ENCODE measurements around the gene PEX7. TPM values are rescaled to one million over a fixed set of nuclear protein-coding genes. Genes with fewer than 3 reads are reported as not detected.
A peak's percentile ranks its signal among the peaks of the same experiment; 100 is the strongest.

PEX7 gene
- total RNA-seq, 1 experiment from 2014 or later = 9.9 TPM

- Histone ChIP-seq H3K4me2 (ENCODE audit: low read length) (peak overlapping the region; percentile 88), H3K27me3 (ENCODE audit: low read length) (no peaks in the 10 kb centered on the region), H3K9me2 (replicated peaks; ENCODE audit: low read length) (no peaks in the 10 kb centered on the region), H4K20me1 (ENCODE audit: low read length) (no peaks in the 10 kb centered on the region), H3K27ac (ENCODE audit: low read length) (peak overlapping the region; percentile 32), H3K36me3 (ENCODE audit: low read depth, low read length) (no peaks in the 10 kb centered on the region), H2AFZ (ENCODE audit: low read length) (peak overlapping the region; percentile 74), H3F3A (ENCODE audit: low read length, unreplicated experiment) (no peaks in the 10 kb centered on the region), H3K4me3 (ENCODE audit: low read length) (peak overlapping the region; percentile 81), H3K79me2 (ENCODE audit: low read length) (peaks cover 37% of the 10 kb centered on the region), H3K9ac (ENCODE audit: low read length) (peak overlapping the region; percentile 88), H3K9me3 (ENCODE audit: low read length) (no peaks in the 10 kb centered on the region), H3K4me1 (ENCODE audit: insufficient read depth, low read length) (peaks cover 28% of the 10 kb centered on the region)
- peak; percentile 50 for DNase-seq
- TF ChIP-seq EZH2phosphoT487 (IDR thresholded peaks at IDR 0.05; ENCODE audit: borderline replicate concordance, low read length) (no peak), EZH2 (IDR thresholded peaks at IDR 0.05; ENCODE audit: low read length, unreplicated experiment) (no peak)
- TF ChIP-seq, protein P1, sequence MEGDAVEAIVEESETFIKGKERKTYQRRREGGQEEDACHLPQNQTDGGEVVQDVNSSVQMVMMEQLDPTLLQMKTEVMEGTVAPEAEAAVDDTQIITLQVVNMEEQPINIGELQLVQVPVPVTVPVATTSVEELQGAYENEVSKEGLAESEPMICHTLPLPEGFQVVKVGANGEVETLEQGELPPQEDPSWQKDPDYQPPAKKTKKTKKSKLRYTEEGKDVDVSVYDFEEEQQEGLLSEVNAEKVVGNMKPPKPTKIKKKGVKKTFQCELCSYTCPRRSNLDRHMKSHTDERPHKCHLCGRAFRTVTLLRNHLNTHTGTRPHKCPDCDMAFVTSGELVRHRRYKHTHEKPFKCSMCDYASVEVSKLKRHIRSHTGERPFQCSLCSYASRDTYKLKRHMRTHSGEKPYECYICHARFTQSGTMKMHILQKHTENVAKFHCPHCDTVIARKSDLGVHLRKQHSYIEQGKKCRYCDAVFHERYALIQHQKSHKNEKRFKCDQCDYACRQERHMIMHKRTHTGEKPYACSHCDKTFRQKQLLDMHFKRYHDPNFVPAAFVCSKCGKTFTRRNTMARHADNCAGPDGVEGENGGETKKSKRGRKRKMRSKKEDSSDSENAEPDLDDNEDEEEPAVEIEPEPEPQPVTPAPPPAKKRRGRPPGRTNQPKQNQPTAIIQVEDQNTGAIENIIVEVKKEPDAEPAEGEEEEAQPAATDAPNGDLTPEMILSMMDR (conservative IDR thresholded peaks at IDR 0.05; ENCODE audit: low read depth, low read length) = no peak; the same call in 1 of the 2 replicates
- ChIA-PET CTCF (interaction anchor here (0.6 to 1.8 kb wide), 16 partner anchors 7 to 541 kb away, joined by 3 to 119 read pairs (median 4); partner anchors contain the start of gene MTFR2), POLR2A (ENCODE audit: unreplicated experiment) (interaction anchor here (0.6 to 1.9 kb wide), 4 partner anchors 147 to 503 kb away, joined by 3 to 23 read pairs (median 4); no protein-coding TSS in a partner anchor)
- peak; percentile 25 for ATAC-seq
- no TSS peak for BruUV-seq (replicated peaks)
- intact Hi-C loops (cut with micrococcal nuclease) = loop anchor here (5.0 kb wide), 1 partner anchor 124 kb away; no protein-coding TSS in a partner anchor
Measured at GRCh38 chr6:136791296-136792094, 30.9 kb upstream of the PEX7 start.

- H3K4me1 ChIP-seq (ENCODE audit: insufficient read depth, low read length) = peaks cover 28% of the 10 kb centered on the region
- no peaks in the 10 kb centered on the region for H3K9me3 ChIP-seq (ENCODE audit: low read length)
- no peaks in the 10 kb centered on the region for H3K36me3 ChIP-seq (ENCODE audit: low read depth, low read length)
- H3K27me3 ChIP-seq (ENCODE audit: low read length) = no peaks in the 10 kb centered on the region
- DNase-seq = no peak
- H2AFZ ChIP-seq (ENCODE audit: low read length) = peak overlapping the region; percentile 96
- H3K9me2 ChIP-seq (replicated peaks; ENCODE audit: low read length) = no peaks in the 10 kb centered on the region
- ATAC-seq = no peak
- H3F3A ChIP-seq (ENCODE audit: low read length, unreplicated experiment) = no peaks in the 10 kb centered on the region
- H4K20me1 ChIP-seq (ENCODE audit: low read length) = no peaks in the 10 kb centered on the region
- POLR2A ChIA-PET (ENCODE audit: unreplicated experiment) = interaction anchor here (0.6 to 1.9 kb wide), 3 partner anchors 148 to 504 kb away, joined by 3 to 23 read pairs (median 3); no protein-coding TSS in a partner anchor
- no TSS peak for BruUV-seq (replicated peaks)
- H3K4me2 ChIP-seq (ENCODE audit: low read length) = peak overlapping the region; percentile 88
- H3K27ac ChIP-seq (ENCODE audit: low read length) = peak overlapping the region; percentile 32
- peak overlapping the region; percentile 81 for H3K4me3 ChIP-seq (ENCODE audit: low read length)
- TF ChIP-seq EZH2 (IDR thresholded peaks at IDR 0.05; ENCODE audit: low read length, unreplicated experiment) (no peak), EZH2phosphoT487 (IDR thresholded peaks at IDR 0.05; ENCODE audit: borderline replicate concordance, low read length) (no peak)
- TF ChIP-seq, protein P1 (conservative IDR thresholded peaks at IDR 0.05; ENCODE audit: low read depth, low read length) = no peak
- CTCF ChIA-PET = interaction anchor here (0.6 to 1.8 kb wide), 18 partner anchors 8 to 542 kb away, joined by 3 to 119 read pairs (median 4); partner anchors contain the start of gene MTFR2
- intact Hi-C loops (cut with micrococcal nuclease) = loop anchor here (5.0 kb wide), 1 partner anchor 125 kb away; no protein-coding TSS in a partner anchor
- H3K79me2 ChIP-seq (ENCODE audit: low read length) = peaks cover 31% of the 10 kb centered on the region
- peak overlapping the region; percentile 88 for H3K9ac ChIP-seq (ENCODE audit: low read length)
Measured at GRCh38 chr6:136792095-136792409, 30.3 kb upstream of the PEX7 start.

Data from PC-3 (cell line).